Smooth muscle cell (in vitro differentiated cells): ENCODE results near the gene JARID2. TPM values are rescaled to one million over a fixed set of nuclear protein-coding genes. Genes with fewer than 3 reads are reported as not detected.

ENCODE experiments used
- DNase-seq: peaks from one replicate; lab custom pipeline; 2025; ENCODE audit not compliant: unreplicated experiment; lab: John Stamatoyannopoulos, UW
- H2AFZ ChIP-seq: fragments of 200-600 bp; sonication (generic); 2 replicates; pipeline ENCODE4 v1.6.0; 2016; ENCODE audit warnings: antibody characterized with exemption, low read depth, mild to moderate bottlenecking
- H3F3A ChIP-seq: fragments of 200-600 bp; sonication (generic); 2 replicates; pipeline ENCODE4 v1.6.0; 2017; ENCODE audit warnings: antibody characterized with exemption, low read depth
- H3K27ac ChIP-seq: fragments of 200-600 bp; sonication (generic); 2 replicates; pipeline ENCODE4 v1.5.1; 2016; ENCODE audit warnings: low read depth, mild to moderate bottlenecking
- H3K27me3 ChIP-seq: fragments of 200-600 bp; sonication (generic); 2 replicates; pipeline ENCODE4 v1.6.1; 2016; ENCODE audit warnings: low read depth, mild to moderate bottlenecking
- H3K36me3 ChIP-seq: fragments of 200-600 bp; sonication (generic); 2 replicates; pipeline ENCODE4 v1.5.1; 2016; ENCODE audit warnings: low read depth
- H3K4me1 ChIP-seq: fragments of 200-600 bp; sonication (generic); 2 replicates; pipeline ENCODE4 v1.5.1; 2016; ENCODE audit warnings: low read depth
- H3K4me2 ChIP-seq: fragments of 200-600 bp; sonication (generic); 2 replicates; pipeline ENCODE4 v1.6.0; 2016; ENCODE audit warnings: mild to moderate bottlenecking
- H3K4me3 ChIP-seq: fragments of 200-600 bp; sonication (generic); 2 replicates; pipeline ENCODE4 v1.5.1; 2016; ENCODE audit warnings: mild to moderate bottlenecking
- H3K79me2 ChIP-seq: fragments of 200-600 bp; sonication (generic); 2 replicates; pipeline ENCODE4 v1.6.0; 2016; ENCODE audit warnings: low read depth, mild to moderate bottlenecking
- H3K9ac ChIP-seq: fragments of 200-600 bp; sonication (generic); 2 replicates; pipeline ENCODE4 v1.6.0; 2016; ENCODE audit warnings: low read depth
- H3K9me3 ChIP-seq: fragments of 200-600 bp; sonication (generic); replicated peaks from 2 replicates; pipeline ENCODE4 v1.5.1; 2016; ENCODE audit warnings: low read depth
- H4K20me1 ChIP-seq: fragments of 200-600 bp; sonication (generic); 2 replicates; pipeline ENCODE4 v1.6.0; 2016; ENCODE audit warnings: low read depth
- WGBS: methylation state at CpG from one replicate; pipeline ENCODE4 v1.1.7; 2016; ENCODE audit warnings: low lambda C conversion rate; 5-methylcytosine and 5-hydroxymethylcytosine counted together
- polyA plus RNA-seq: library from polyadenylated mRNA; unstranded; fragments of >200 nt; fragmentation: Nextera tagmentation; extraction: Ambion mirVana; gene quantifications from 2 replicates; pipeline ENCODE4 v1.2.1, GENCODE V29; 2016
- total RNA-seq: library from RNA; depleted of rRNA; stranded (reverse); fragments of >200 nt; gene quantifications from 2 replicates; pipeline ENCODE4 v1.2.3, GENCODE V29; 2014
- TF ChIP-seq, protein P1 (sequence below): fragments of 200-600 bp; sonication (generic); IDR thresholded peaks from 2 replicates; pipeline ENCODE4 v1.5.1; 2017; ENCODE audit warnings: borderline replicate concordance, mild to moderate bottlenecking, antibody characterized with exemption; ENCODE audit not compliant: insufficient read depth, poor library complexity, severe bottlenecking

The JARID2 gene
- total and polyA plus RNA-seq, 2 experiments from 2014 or later = 5.2 to 10.2 TPM

DNA sequence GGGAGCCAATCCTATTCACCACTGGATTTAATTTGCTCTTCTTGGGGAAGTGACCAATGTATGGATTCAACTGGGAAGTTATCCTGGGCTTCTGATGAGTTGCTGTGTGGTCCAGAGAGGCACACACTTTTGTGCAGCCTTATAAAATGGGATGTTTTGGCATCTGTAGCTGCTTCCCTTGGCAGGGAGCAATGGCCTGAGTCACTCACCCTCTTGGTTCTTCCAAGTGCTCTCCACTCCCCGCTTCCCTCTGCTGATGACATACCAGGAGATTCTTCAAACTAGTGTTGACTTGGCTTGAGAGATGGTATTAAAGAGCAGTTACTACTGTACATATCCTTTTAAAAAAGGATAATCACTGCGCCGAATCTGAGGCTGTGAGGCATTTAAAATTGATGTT, 105.8 kb downstream of the JARID2 start:
- H3K4me3 ChIP-seq = no peak overlapping the region
- peaks cover 99% of the 10 kb centered on the region for H4K20me1 ChIP-seq
- H3K9me3 ChIP-seq = no peaks in the 10 kb centered on the region
- H3K27ac ChIP-seq = no peak overlapping the region
- peaks cover 4% of the 10 kb centered on the region for H3F3A ChIP-seq
- H3K79me2 ChIP-seq = peaks cover 61% of the 10 kb centered on the region
- H3K9ac ChIP-seq = no peak overlapping the region
- H3K4me2 ChIP-seq = no peak overlapping the region
- H2AFZ ChIP-seq = no peak overlapping the region
- no peaks in the 10 kb centered on the region for H3K27me3 ChIP-seq
- TF ChIP-seq, protein P1, sequence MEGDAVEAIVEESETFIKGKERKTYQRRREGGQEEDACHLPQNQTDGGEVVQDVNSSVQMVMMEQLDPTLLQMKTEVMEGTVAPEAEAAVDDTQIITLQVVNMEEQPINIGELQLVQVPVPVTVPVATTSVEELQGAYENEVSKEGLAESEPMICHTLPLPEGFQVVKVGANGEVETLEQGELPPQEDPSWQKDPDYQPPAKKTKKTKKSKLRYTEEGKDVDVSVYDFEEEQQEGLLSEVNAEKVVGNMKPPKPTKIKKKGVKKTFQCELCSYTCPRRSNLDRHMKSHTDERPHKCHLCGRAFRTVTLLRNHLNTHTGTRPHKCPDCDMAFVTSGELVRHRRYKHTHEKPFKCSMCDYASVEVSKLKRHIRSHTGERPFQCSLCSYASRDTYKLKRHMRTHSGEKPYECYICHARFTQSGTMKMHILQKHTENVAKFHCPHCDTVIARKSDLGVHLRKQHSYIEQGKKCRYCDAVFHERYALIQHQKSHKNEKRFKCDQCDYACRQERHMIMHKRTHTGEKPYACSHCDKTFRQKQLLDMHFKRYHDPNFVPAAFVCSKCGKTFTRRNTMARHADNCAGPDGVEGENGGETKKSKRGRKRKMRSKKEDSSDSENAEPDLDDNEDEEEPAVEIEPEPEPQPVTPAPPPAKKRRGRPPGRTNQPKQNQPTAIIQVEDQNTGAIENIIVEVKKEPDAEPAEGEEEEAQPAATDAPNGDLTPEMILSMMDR = no peak
- 88% methylated on average over 3 of the region's 3 CpGs for WGBS
- H3K36me3 ChIP-seq = no peaks in the 10 kb centered on the region
- no peaks in the 10 kb centered on the region for H3K4me1 ChIP-seq
- DNase-seq = no peak

DNA sequence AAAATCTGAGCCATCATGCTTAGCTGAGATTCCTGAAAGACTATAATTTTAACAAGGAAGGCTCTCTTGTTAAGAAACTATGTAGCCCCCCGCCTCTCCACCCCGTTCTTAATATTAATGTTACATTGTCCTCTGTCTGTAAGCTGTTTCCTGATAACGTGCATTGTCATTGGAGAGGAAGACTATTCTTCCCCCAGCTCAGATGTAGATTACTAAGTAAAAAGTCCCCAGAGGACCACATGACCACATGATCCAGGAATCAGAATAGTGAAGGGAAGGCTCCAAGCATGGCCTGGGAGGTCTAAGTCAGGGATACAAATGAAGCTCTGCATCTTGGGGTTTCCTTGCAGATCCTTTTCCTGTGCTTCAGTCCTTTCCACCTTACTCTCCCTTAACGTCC, 106.4 kb downstream of the JARID2 start:
- peaks cover 3% of the 10 kb centered on the region for H3K4me1 ChIP-seq
- no peaks in the 10 kb centered on the region for H3K36me3 ChIP-seq
- no peak overlapping the region for H3K4me3 ChIP-seq
- peaks cover 4% of the 10 kb centered on the region for H3F3A ChIP-seq
- DNase-seq = no peak
- no peaks in the 10 kb centered on the region for H3K9me3 ChIP-seq
- H3K27me3 ChIP-seq = no peaks in the 10 kb centered on the region
- peaks cover 99% of the 10 kb centered on the region for H4K20me1 ChIP-seq
- no peak overlapping the region for H2AFZ ChIP-seq
- 92% methylated on average over 4 of the region's 4 CpGs for WGBS
- TF ChIP-seq, protein P1 = no peak
- no peak overlapping the region for H3K9ac ChIP-seq
- H3K79me2 ChIP-seq = peaks cover 55% of the 10 kb centered on the region
- H3K4me2 ChIP-seq = no peak overlapping the region
- H3K27ac ChIP-seq = no peak overlapping the region

DNA sequence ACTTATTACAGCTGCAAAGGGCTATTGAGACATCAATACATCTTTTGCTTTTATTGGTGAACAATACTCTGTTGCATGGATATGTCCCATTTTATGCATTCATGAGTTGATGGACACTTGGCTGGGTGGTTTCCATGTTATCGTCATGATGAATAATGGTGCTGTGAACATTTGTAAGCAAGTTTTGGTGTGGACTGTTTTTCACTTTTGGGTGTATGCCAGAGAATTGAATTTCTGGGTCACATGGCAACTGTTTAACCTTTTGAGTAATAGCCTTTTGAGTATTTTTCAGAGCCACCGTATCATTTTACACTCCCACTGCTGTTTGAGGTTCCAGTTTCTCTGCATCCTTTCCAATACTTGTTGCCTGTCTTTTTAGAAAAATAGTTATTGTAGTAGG, 107.0 kb downstream of the JARID2 start:
- Histone ChIP-seq H3K4me1 (peaks cover 9% of the 10 kb centered on the region), H2AFZ (no peak overlapping the region), H3K36me3 (no peaks in the 10 kb centered on the region), H4K20me1 (peaks cover 99% of the 10 kb centered on the region), H3K4me2 (no peak overlapping the region), H3K79me2 (peaks cover 51% of the 10 kb centered on the region), H3K27ac (no peak overlapping the region), H3F3A (peaks cover 8% of the 10 kb centered on the region), H3K9me3 (no peaks in the 10 kb centered on the region), H3K9ac (no peak overlapping the region), H3K27me3 (no peaks in the 10 kb centered on the region), H3K4me3 (no peak overlapping the region)
- TF ChIP-seq, protein P1 = no peak
- no peak for DNase-seq
- 93% methylated on average over 2 of the region's 2 CpGs for WGBS

DNA sequence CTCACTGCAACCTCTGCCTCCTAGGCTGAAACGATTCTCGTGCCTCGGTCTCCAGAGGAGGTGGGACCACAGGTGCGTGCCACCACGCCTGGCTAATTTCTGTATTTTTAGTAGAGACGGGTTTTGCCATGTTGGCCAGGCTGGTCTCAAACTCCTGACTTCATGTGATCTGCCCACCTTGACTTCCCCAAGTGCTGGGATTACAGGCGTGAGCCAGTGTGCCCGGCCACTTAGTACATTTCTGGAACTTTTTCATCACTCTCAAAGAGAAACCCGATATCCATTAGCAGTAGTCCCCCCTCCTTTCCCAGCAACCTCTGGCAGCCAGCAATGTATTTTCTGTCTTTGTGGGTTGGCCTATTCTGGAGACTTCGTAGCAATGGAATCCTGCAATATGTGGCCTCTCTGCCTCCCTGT, 109.8 kb downstream of the JARID2 start:
- Histone ChIP-seq H3K4me2 (no peak overlapping the region), H3F3A (peaks cover 8% of the 10 kb centered on the region), H3K9me3 (no peaks in the 10 kb centered on the region), H3K27ac (no peak overlapping the region), H3K79me2 (peaks cover 47% of the 10 kb centered on the region), H3K27me3 (no peaks in the 10 kb centered on the region), H3K4me3 (no peak overlapping the region), H3K9ac (no peak overlapping the region), H2AFZ (no peak overlapping the region), H3K36me3 (no peaks in the 10 kb centered on the region), H3K4me1 (peaks cover 24% of the 10 kb centered on the region), H4K20me1 (peaks cover 100% of the 10 kb centered on the region)
- 94% methylated on average over 10 of the region's 10 CpGs for WGBS
- TF ChIP-seq, protein P1 = no peak
- DNase-seq = no peak
